ENCODE measurements around the gene CCDC149. TPM values are rescaled to one million over a fixed set of nuclear protein-coding genes. Genes with fewer than 3 reads are reported as not detected.

The CCDC149 gene
- total RNA-seq, 4 donors from 2014 or later: 6.5 to 17.4 (median 12.3) TPM

- peak in 1 of 2 donors; percentile 13 for DNase-seq (ENCODE audit: low spot score in 2 of 2)
- Histone ChIP-seq H3K4me3 (no peak overlapping the region), H3K27me3 (no peaks in the 10 kb centered on the region), H3K4me1 (no peaks in the 10 kb centered on the region), H3K9me3 (no peaks in the 10 kb centered on the region), H3K36me3 (peaks cover 24% of the 10 kb centered on the region), H3K27ac (no peak overlapping the region)
- 92% methylated on average over 6 of the region's 6 CpGs for WGBS
- TF ChIP-seq POLR2A (IDR thresholded peaks at IDR 0.05) (no peak), POLR2AphosphoS5 (IDR thresholded peaks at IDR 0.05) (no peak)
These were observed 102.9 kb downstream of the CCDC149 start for GRCh38 chr4:24809815-24810405.

GRCh38 chr4:24809376-24809775, 103.5 kb downstream of the CCDC149 start:
- Histone ChIP-seq H3K36me3 (peaks cover 24% of the 10 kb centered on the region), H3K4me1 (no peaks in the 10 kb centered on the region), H3K4me3 (no peak overlapping the region), H3K27me3 (no peaks in the 10 kb centered on the region), H3K9me3 (no peaks in the 10 kb centered on the region), H3K27ac (no peak overlapping the region)
- DNase-seq (ENCODE audit: low spot score in 2 of 2): peak in 1 of 2 donors; percentile 4
- TF ChIP-seq POLR2A (IDR thresholded peaks at IDR 0.05): no peak
- TF ChIP-seq POLR2AphosphoS5 (IDR thresholded peaks at IDR 0.05): no peak
- TF ChIP-seq CTCF (IDR thresholded peaks at IDR 0.05): no peak
- no peak for TF ChIP-seq EP300 (IDR thresholded peaks at IDR 0.05)
- 100% methylated on average over 1 of the region's 2 CpGs for whole genome bisulfite sequencing

GRCh38 chr4:24808955-24809354, 103.9 kb downstream of the CCDC149 start:
- H3K4me3 ChIP-seq: no peak overlapping the region
- H3K9me3 ChIP-seq: no peaks in the 10 kb centered on the region
- H3K4me1 ChIP-seq: no peaks in the 10 kb centered on the region
- H3K27ac ChIP-seq: no peak overlapping the region
- TF ChIP-seq POLR2A (IDR thresholded peaks at IDR 0.05): no peak
- no peak for TF ChIP-seq CTCF (IDR thresholded peaks at IDR 0.05)
- TF ChIP-seq POLR2AphosphoS5 (IDR thresholded peaks at IDR 0.05): no peak
- TF ChIP-seq EP300 (IDR thresholded peaks at IDR 0.05): no peak
- H3K27me3 ChIP-seq: no peaks in the 10 kb centered on the region
- H3K36me3 ChIP-seq: peaks cover 24% of the 10 kb centered on the region
- 93% methylated on average over 6 of the region's 6 CpGs for WGBS
- peak in 1 of 2 donors; percentile 8 for DNase-seq (ENCODE audit: low spot score in 2 of 2)

- no peaks in the 10 kb centered on the region for H3K4me1 ChIP-seq
- H3K36me3 ChIP-seq: peaks cover 24% of the 10 kb centered on the region
- no peaks in the 10 kb centered on the region for H3K9me3 ChIP-seq
- no peak overlapping the region for H3K27ac ChIP-seq
- TF ChIP-seq POLR2A (IDR thresholded peaks at IDR 0.05) (no peak), EP300 (IDR thresholded peaks at IDR 0.05) (no peak), CTCF (IDR thresholded peaks at IDR 0.05) (no peak)
- WGBS: 93% methylated on average over 14 of the region's 14 CpGs
- DNase-seq (ENCODE audit: low spot score in 2 of 2): peak in 1 of 2 donors; percentile 56
- no peak overlapping the region for H3K4me3 ChIP-seq
- H3K27me3 ChIP-seq: no peaks in the 10 kb centered on the region
These were observed 104.6 kb downstream of the CCDC149 start for GRCh38 chr4:24808261-24808660.

GRCh38 chr4:24807611-24808010, 105.2 kb downstream of the CCDC149 start:
- H3K36me3 ChIP-seq: peaks cover 24% of the 10 kb centered on the region
- no peaks in the 10 kb centered on the region for H3K27me3 ChIP-seq
- DNase-seq (ENCODE audit: low spot score in 2 of 2): peak in 1 of 2 donors; percentile 50
- no peak overlapping the region for H3K4me3 ChIP-seq
- no peaks in the 10 kb centered on the region for H3K4me1 ChIP-seq
- no peaks in the 10 kb centered on the region for H3K9me3 ChIP-seq
- H3K27ac ChIP-seq: no peak overlapping the region
- TF ChIP-seq CTCF (IDR thresholded peaks at IDR 0.05) (no peak), POLR2AphosphoS5 (IDR thresholded peaks at IDR 0.05) (no peak), POLR2A (IDR thresholded peaks at IDR 0.05) (no peak), EP300 (IDR thresholded peaks at IDR 0.05) (no peak)
- 81% methylated on average over 5 of the region's 5 CpGs for WGBS
